RCC 7860 (cell line): ENCODE results near the gene CADPS2.

Experiments used
- DNase-seq: peaks from one replicate; pipeline ENCODE4 v3.0.0-alpha.2; 2015; ENCODE audit warnings: low spot score
- FAIRE-seq: peaks from 2 replicates; lab custom pipeline; 2012; peaks lifted over from hg19 to GRCh38; lab: Jason Lieb, UNC

CADPS2 gene

GRCh38 chr7:122549578-122549977, 336.7 kb downstream of the CADPS2 start:
- FAIRE-seq (no peak), DNase-seq (no peak)

GRCh38 chr7:122546496-122546895, 339.8 kb downstream of the CADPS2 start:
- DNase-seq (no peak), FAIRE-seq (no peak)

GRCh38 chr7:122544463-122544862, 341.8 kb downstream of the CADPS2 start:
- no peak for FAIRE-seq
- no peak for DNase-seq

- DNase-seq (no peak), FAIRE-seq (no peak)
Observed at GRCh38 chr7:122543891-122544290, 342.4 kb downstream of the CADPS2 start.

- DNase-seq, result no peak
- no peak for FAIRE-seq
Observed at GRCh38 chr7:122543166-122543565, 343.1 kb downstream of the CADPS2 start.

- FAIRE-seq, result no peak
- no peak for DNase-seq
Observed at GRCh38 chr7:122535086-122535485, 351.2 kb downstream of the CADPS2 start.

- DNase-seq (no peak), FAIRE-seq (peak; percentile 78)
Observed at GRCh38 chr7:122532406-122533269, 353.6 kb downstream of the CADPS2 start.

- DNase-seq, result peak; percentile 13
- FAIRE-seq, result peak; percentile 82
Observed at GRCh38 chr7:122528879-122529481, 357.3 kb downstream of the CADPS2 start.

- no peak for FAIRE-seq
- DNase-seq, result no peak
Observed at GRCh38 chr7:122525355-122525754, 360.9 kb downstream of the CADPS2 start.

- DNase-seq (no peak), FAIRE-seq (no peak)
Observed at GRCh38 chr7:122521767-122522166, 364.5 kb downstream of the CADPS2 start.

- FAIRE-seq, result no peak
- DNase-seq, result no peak
Observed at GRCh38 chr7:122520971-122521555, 365.2 kb downstream of the CADPS2 start.

- FAIRE-seq (no peak), DNase-seq (no peak)
Observed at GRCh38 chr7:122518488-122518887, 367.8 kb downstream of the CADPS2 start.

GRCh38 chr7:122517576-122517975, 368.7 kb downstream of the CADPS2 start:
- DNase-seq (no peak), FAIRE-seq (no peak)

GRCh38 chr7:122515404-122515803, 370.9 kb downstream of the CADPS2 start:
- FAIRE-seq, result no peak

GRCh38 chr7:122511268-122511667, 375.0 kb downstream of the CADPS2 start:
- no peak for FAIRE-seq
- DNase-seq, result no peak

More at GRCh38 chr7:122515404-122515803, 370.9 kb downstream of the CADPS2 start:
- no peak for DNase-seq

- FAIRE-seq, result no peak
- DNase-seq, result no peak
Observed at GRCh38 chr7:122507591-122507990, 378.7 kb downstream of the CADPS2 start.

- DNase-seq (no peak), FAIRE-seq (no peak)
Observed at GRCh38 chr7:122492007-122492406, 394.3 kb downstream of the CADPS2 start.

GRCh38 chr7:122488241-122488640, 398.0 kb downstream of the CADPS2 start:
- DNase-seq, result peak; percentile 41
- no peak for FAIRE-seq

GRCh38 chr7:122487131-122487530, 399.1 kb downstream of the CADPS2 start:
- no peak for DNase-seq
- FAIRE-seq, result no peak

GRCh38 chr7:122485856-122486255, 400.4 kb downstream of the CADPS2 start:
- FAIRE-seq, result no peak
- no peak for DNase-seq

GRCh38 chr7:122482212-122482611, 404.0 kb downstream of the CADPS2 start:
- FAIRE-seq (no peak), DNase-seq (no peak)

GRCh38 chr7:122470859-122471258, 415.4 kb downstream of the CADPS2 start:
- DNase-seq (no peak), FAIRE-seq (no peak)
